AG08396 (cell line): ENCODE measurements around the gene MALRD1.

Experiments used
- DNase-seq: peaks from one replicate; pipeline ENCODE4 v3.0.0; 2012; ENCODE audit warnings: low spot score, mixed read lengths

MALRD1 gene

GRCh38 chr10:19111501-19112267, 63.1 kb downstream of the MALRD1 start:
- no peak for DNase-seq

GRCh38 chr10:19117438-19117837, 68.8 kb downstream of the MALRD1 start:
- no peak for DNase-seq

GRCh38 chr10:19119191-19119590, 70.6 kb downstream of the MALRD1 start:
- no peak for DNase-seq

- DNase-seq: no peak
Measured at GRCh38 chr10:19120381-19120908, 71.8 kb downstream of the MALRD1 start.

GRCh38 chr10:19133992-19134391, 85.4 kb downstream of the MALRD1 start:
- DNase-seq: no peak

GRCh38 chr10:19142967-19143366, 94.4 kb downstream of the MALRD1 start:
- DNase-seq: no peak

- DNase-seq: no peak
Measured at GRCh38 chr10:19144206-19144605, 95.6 kb downstream of the MALRD1 start.

GRCh38 chr10:19154375-19154774, 105.8 kb downstream of the MALRD1 start:
- DNase-seq: no peak

- no peak for DNase-seq
Measured at GRCh38 chr10:19158358-19158757, 109.8 kb downstream of the MALRD1 start.

- no peak for DNase-seq
Measured at GRCh38 chr10:19158870-19159269, 110.3 kb downstream of the MALRD1 start.

GRCh38 chr10:19164461-19164860, 115.9 kb downstream of the MALRD1 start:
- DNase-seq: no peak

- no peak for DNase-seq
Measured at GRCh38 chr10:19168584-19168983, 120.0 kb downstream of the MALRD1 start.

GRCh38 chr10:19169041-19169440, 120.4 kb downstream of the MALRD1 start:
- DNase-seq: no peak

GRCh38 chr10:19169684-19170083, 121.1 kb downstream of the MALRD1 start:
- peak; percentile 12 for DNase-seq

GRCh38 chr10:19178675-19179074, 130.1 kb downstream of the MALRD1 start:
- no peak for DNase-seq

GRCh38 chr10:19184891-19185290, 136.3 kb downstream of the MALRD1 start:
- DNase-seq: no peak

- DNase-seq: no peak
Measured at GRCh38 chr10:19194866-19195265, 146.3 kb downstream of the MALRD1 start.

GRCh38 chr10:19195698-19196097, 147.1 kb downstream of the MALRD1 start:
- DNase-seq: no peak

- no peak for DNase-seq
Measured at GRCh38 chr10:19200211-19200610, 151.6 kb downstream of the MALRD1 start.

- DNase-seq: peak; percentile 2
Measured at GRCh38 chr10:19204246-19204917, 155.8 kb downstream of the MALRD1 start.

- no peak for DNase-seq
Measured at GRCh38 chr10:19209319-19209718, 160.7 kb downstream of the MALRD1 start.

- no peak for DNase-seq
Measured at GRCh38 chr10:19212590-19212989, 164.0 kb downstream of the MALRD1 start.

GRCh38 chr10:19221216-19221615, 172.6 kb downstream of the MALRD1 start:
- no peak for DNase-seq
